SU-DHL-6 (cell line): ENCODE measurements around the gene TAL2.

Experiments used
- CTCF ChIP-seq: fragments of 200-600 bp; sonication (generic); IDR thresholded peaks from one replicate; pipeline ENCODE4 v1.5.1; 2017; ENCODE audit warnings: antibody characterized with exemption, mild to moderate bottlenecking, low read length, moderate library complexity; ENCODE audit not compliant: insufficient read depth, poor library complexity, severe bottlenecking
- EZH2phosphoT487 ChIP-seq: fragments of 200-600 bp; sonication (generic), shearing (Covaris generic); conservative IDR thresholded peaks from 2 replicates; pipeline ENCODE4 v1.6.1; 2018; ENCODE audit warnings: mild to moderate bottlenecking, antibody characterized with exemption, low read length, moderate library complexity, mixed read lengths

GRCh38 chr9:105673850-105674387 is 11.7 kb downstream of the TAL2 start:
- TF ChIP-seq CTCF (no peak), EZH2phosphoT487 (no peak)
